Esophagus squamous epithelium (tissue), 4 donors: ENCODE data around the gene ZNHIT1.

Experiments
- POLR2A ChIP-seq, 4 donors: fragments of 450-650 bp; IDR thresholded peaks; one replicate each; pipeline ENCODE4 v1.6.1; 2017; ENCODE audit warnings: antibody characterized with exemption in 4 of 4, mild to moderate bottlenecking in 4 of 4, moderate library complexity in 3 of 4
- TF ChIP-seq, protein P1 (sequence below), 6 experiments: fragments of 450-650 bp in 4 of 6; fragments of 200-600 bp in 2 of 6; sonication (generic) in 2 of 6; IDR thresholded peaks; one replicate each; pipeline ENCODE4 v1.5.1; 2016 to 2019; ENCODE audit warnings: antibody characterized with exemption in 6 of 6, mild to moderate bottlenecking in 4 of 6, moderate library complexity in 4 of 6

- TF ChIP-seq, protein P1, sequence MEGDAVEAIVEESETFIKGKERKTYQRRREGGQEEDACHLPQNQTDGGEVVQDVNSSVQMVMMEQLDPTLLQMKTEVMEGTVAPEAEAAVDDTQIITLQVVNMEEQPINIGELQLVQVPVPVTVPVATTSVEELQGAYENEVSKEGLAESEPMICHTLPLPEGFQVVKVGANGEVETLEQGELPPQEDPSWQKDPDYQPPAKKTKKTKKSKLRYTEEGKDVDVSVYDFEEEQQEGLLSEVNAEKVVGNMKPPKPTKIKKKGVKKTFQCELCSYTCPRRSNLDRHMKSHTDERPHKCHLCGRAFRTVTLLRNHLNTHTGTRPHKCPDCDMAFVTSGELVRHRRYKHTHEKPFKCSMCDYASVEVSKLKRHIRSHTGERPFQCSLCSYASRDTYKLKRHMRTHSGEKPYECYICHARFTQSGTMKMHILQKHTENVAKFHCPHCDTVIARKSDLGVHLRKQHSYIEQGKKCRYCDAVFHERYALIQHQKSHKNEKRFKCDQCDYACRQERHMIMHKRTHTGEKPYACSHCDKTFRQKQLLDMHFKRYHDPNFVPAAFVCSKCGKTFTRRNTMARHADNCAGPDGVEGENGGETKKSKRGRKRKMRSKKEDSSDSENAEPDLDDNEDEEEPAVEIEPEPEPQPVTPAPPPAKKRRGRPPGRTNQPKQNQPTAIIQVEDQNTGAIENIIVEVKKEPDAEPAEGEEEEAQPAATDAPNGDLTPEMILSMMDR (IDR thresholded peaks at IDR 0.05), result no peak
- TF ChIP-seq POLR2A (IDR thresholded peaks at IDR 0.05), result no peak
Measured at GRCh38 chr7:101169110-101169837, 48.7 kb upstream of the ZNHIT1 start.
